GM21576 (cell line): ENCODE results near the gene FRZB.
A peak's percentile ranks its signal among the peaks of the same experiment; 100 is the strongest.
"Not testable (repeated sequence)": the region's sequence is repeated elsewhere in the genome, so short reads cannot be mapped to it uniquely, and the experiment has no call there.

Source experiments
- ATAC-seq: cut with Tn5 transposase; IDR thresholded peaks from one replicate; pipeline ENCODE4 v1.9.1; 2021; ENCODE audit warnings: mild to moderate bottlenecking, moderate library complexity; ENCODE audit not compliant: unreplicated experiment

The FRZB gene

DNA sequence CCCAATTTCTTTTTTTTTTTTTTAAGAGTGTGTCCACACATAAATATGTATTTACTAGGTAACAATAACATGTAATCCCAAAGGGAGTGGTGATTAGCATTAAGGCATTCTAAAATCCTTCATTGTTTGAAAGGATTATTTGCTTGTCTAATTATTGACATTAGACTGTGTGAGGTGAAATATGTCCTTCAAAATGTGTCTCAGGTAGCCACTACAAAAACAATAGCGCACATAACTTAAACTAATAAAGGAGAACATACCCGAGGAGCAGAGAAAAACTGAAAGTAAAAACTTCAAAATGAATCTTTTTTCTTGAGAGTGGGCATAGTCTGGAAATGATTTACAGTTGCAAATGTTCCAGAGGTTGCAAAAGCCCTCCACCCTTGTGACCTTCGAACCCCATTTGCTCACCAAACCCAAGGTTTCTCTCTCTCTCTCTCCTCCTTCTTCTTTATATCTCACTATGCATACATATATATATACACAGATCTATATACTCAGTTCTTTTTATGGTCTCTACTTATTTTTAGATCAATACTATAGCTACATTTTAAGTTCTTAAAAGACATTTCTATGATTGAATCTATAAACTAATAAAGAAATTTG, 24.4 kb upstream of the FRZB start:
- ATAC-seq = no peak

DNA sequence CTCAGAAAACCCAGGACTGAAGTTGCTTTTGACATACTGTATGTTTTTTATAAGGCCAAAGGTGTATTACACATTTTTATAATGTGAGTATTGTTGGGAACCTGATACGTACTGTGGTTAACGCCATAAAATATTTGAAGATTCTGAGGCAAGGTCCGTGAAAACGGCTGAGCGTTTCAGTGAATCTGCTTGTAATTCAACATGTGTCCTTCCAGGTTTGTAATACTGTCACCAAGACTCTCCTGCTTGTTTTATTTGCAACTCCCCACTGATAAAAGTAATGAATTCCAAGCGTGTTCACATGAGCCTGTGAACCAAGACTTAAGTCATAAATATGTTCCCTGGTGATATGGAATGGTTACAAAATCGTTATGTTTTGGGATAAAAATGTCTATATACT, 23.9 kb upstream of the FRZB start:
- no peak for ATAC-seq

DNA sequence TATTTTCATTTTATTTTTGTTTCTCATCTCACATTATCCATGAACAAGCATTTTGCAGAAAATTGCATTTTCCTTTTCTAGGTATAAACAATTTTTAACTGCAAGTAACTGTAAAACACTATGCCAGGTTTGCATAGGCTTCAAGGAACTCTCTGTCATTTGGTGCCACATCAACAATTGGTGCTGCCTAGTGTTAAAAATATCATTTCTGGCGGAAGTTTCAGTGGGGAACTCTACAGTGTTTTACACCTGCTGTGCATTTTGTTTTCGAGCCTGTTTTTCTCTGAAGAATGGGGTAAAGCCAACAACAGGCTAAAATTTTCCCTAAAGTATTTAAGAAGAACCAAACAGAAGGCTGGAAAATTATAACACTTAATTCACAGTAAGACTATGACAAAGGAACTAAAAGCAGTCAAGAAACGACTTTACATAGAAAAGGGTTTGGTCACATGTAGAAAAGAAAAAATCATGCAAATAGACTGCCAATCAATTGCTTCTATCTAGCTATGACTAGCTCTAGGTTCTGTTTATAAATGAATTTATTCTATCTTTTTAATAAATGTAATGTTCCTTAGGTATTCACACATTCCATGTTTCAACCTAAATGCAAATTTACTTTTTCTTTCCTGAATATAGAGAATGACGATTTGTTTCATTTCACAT, 21.4 kb upstream of the FRZB start:
- peak; percentile 71 for ATAC-seq

DNA sequence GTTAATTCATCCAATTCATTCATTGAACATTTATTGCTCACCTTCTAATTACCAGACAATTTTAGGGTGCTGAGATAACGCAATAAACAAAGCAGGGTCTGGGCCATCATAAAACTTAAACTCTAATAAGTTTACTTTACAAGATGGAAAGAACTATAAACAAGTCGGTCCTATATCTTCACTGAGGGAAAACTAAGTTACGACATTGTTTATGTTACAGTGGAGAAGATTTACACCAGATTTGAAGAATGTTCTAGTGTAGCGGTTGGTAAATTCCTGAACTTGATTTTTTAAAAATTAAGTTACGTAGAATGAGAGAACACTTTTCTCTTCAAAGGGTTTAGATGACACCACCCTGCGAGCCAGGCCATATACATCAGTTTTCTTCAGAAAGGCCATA, 20.7 kb upstream of the FRZB start:
- ATAC-seq = no peak

DNA sequence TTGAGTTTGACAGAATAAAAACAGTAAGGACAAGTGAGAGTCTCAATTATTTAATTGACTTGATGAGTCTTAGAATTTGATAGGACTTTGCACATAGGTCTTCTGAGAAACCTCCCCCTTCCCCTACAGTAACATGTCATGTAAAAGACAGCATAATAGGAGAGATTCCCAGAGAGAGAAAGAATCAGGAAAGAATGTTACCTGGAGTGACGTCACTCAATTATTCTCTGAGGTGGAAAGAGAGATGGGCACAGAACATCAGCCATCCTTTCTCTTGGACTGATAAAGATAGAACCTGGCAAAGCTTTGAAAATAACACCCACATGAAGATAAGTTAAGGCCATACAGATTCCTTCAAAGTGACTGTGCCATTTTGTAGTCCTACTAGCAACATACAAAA, 19.3 kb upstream of the FRZB start:
- ATAC-seq = no peak

DNA sequence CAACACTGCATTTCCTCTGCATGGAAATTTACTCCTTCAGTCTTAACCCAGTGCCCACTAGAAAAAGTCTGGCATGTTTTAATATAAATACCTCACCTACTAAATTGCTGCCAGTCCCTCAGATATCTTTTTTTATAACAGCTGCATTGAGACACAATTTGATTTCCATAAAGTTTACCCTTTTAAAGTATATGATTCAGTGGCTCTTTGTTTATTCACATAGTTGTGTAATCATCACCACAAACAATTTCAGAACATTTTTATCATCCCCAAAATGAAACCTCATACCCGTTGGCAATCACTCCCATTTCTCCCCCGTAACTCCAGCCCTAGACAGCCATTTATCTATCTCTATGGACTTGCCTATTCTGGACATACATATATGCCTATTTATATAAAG, 17.0 kb upstream of the FRZB start:
- no peak for ATAC-seq

DNA sequence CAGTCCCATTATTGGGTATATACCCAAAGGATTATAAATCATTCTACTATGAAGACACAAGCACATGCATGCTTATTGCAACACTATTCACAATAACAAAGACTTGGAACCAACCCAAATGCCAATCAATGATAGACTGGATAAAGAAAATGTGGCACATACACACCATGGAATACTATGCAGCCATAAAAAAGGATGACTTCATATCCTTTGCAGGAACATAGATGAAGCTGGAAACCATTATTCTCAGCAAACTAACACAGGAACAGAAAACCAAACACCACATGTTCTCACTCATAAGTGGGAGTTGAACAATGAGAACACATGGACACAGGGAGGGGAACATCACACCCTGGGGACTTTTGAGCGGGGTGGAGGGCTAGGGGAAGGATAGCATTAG, 13.7 kb upstream of the FRZB start:
- ATAC-seq = not testable (repeated sequence)

DNA sequence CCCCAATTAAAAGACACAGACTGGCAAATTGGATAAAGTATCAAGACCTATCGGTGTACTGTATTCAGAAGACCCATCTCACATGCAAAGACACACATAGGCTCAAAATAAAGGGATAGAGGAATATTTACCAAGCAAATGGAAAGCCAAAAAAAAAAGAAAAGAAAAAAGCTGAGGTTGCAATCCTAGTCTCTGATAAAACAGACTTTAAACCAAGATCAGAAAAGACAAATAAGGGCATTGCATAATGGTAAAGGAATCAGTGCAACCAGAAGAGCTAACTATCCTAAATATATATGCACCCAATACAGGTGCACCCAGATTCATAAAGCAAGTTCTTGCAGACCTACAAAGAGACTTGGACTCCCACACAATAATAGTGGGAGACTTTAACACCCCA, 10.2 kb upstream of the FRZB start:
- not testable (repeated sequence) for ATAC-seq

DNA sequence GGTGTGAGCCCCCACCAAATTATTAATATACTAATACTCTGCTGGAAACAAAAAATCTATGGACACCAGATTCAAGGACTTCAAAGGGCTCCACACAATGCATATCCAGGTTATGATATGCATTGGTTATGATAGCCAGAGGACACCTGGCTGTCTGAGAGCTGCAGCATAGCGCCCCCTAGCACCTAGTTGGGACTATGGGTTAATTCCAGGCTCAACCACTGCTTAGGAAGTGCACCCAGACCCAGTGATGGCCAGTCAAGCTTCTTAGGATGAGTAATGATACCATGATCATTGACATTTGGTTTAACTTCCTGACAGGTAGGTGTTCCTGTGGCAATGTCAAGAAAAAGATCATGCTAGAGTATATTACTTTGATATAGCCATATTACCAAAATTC, 3.8 kb upstream of the FRZB start:
- ATAC-seq = no peak

DNA sequence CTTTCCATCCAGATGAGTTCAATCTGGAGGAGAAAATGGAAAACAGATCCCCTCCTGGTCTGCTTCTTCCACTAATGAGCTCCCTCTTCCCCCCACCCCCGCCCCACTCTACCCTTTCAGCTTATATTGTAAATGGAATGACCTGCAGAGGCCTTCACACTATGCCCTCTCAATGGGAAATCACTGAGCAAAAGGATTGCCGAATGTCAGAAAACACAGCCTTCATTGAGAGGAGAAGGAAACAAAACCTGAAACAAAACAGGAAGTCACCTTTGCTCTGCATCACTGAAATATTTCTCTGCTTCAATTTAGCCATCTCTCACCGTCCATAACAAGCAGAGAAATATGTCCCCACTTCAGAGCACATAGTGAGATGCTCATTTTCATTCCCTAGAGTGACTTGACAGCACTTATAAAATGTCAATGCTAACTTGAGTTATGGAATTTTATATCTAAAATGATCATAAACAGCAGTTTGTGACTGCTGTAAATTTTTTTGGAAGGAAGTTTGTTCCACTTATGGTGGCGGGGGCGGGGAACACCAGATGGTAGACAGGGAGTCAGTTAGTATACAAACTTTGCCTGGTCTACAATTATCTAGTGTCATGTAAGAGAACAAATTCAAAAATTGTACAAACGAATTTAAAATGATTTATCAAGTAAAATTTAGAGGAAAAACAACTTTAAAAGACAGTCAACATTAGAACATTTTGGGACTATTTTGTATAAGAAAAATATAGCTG, 1.8 kb upstream of the FRZB start:
- ATAC-seq = no peak

DNA sequence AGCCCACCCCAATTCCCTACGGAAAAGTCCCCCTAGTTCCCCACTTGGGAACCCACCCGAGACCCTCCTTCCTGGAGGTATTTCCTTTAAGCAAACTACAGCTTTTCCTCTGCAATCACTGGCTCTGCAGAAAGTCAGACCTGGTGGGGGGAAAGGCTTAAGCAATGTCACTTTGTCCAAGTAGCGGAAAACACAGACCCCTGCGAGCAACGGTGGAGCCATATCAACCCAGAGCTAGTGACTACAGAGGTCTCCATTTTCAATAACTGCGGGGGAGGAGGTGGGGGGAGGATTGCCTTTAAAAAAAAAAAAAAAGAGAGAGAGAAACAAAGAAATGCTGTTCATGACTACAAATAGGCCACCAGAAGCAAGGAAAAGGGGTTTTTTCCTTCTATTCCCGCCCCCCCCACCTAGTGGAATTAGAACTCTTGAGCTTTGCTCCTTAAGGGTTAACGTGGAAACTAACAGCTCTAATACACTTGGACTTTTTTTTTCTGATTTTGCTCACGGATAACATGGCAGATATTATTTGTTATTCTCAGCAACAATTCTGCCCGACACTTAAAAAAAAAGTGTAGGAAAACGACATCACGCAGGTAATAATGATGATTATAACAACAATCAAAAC, 1.1 kb upstream of the FRZB start:
- no peak for ATAC-seq

DNA sequence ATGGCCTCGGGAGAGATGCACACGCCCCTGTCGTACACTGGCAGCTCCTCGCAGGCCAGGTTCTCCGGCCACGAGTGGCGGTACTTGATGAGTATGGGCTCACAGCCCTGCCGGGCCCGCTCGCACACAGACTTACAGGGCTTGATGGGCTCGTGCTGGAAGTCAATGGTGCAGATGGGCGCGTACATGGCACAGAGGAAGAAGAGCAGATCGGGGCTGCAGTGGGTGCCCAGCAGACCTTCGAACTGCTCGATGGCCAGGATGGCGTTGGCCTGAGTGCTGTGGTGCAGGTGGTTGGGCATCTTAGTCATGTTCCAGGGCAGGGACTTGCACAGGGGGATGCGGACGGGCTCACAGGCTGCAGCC, 359 bp downstream of the FRZB start:
- no peak for ATAC-seq

DNA sequence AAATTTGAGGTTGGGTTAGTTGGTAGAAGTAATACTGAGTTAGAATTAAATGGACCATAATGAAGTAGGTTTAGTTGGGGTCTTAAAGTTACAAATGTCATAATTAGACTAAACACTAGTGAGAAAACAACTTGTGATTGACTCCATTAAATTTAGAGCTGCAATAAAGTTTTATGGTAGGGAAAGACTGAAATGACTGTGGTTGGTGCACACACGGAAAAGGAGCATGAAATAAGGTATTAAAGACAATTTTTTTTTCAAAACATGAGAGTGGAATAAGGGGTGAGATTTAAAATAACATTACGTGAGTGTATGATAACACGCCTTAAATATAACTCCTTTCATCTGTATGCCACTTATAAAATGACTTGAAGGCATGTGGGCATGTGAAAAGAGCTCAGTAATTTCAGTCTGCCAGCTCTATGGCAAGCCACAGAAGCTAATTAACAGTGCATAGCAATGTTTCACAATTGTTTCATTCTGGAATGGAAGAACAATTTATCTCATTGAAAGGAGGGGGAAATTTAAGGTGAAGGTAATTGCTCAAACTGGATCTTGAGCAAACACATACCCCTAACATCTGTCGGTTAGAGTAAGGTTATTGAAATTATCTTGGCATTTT, 1.4 kb downstream of the FRZB start:
- no peak for ATAC-seq

DNA sequence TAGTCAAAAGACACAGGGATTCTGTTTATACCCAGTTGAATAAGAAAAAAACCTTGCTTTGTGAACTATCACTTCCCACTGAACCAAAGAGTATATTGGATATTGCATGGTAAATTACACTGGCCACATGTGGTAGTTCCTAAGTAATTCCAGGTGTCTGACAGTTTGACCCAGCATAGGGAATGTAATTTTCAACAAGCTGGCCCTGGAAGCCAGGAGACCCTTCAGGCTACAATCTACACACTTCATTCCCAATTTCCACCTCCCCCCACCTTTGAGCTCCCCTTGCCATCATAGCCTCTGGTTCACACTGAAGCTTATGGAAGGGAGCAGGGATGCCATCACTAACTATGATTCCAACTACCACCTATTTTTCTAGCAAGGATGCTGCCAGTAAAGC, 2.8 kb downstream of the FRZB start:
- ATAC-seq = no peak

DNA sequence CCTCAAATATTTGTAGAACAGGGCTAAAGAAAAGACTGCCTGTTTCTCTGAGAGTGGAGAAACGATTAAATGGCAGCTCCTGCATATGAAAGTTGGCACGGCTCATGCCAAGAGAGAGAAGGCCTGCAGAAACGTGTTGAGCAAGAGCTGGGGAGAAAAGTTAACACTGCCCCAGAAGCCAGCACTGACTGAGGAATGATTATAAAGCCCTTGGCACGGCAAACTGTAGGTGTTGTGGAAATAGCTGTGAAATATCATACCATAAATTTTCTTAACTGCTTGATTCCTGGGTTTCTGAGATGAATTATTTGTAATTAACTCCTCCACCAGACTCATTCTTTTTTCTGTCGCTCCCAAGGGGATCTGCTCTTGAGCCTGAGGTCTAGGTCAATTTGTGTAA, 4.3 kb downstream of the FRZB start:
- ATAC-seq = no peak

DNA sequence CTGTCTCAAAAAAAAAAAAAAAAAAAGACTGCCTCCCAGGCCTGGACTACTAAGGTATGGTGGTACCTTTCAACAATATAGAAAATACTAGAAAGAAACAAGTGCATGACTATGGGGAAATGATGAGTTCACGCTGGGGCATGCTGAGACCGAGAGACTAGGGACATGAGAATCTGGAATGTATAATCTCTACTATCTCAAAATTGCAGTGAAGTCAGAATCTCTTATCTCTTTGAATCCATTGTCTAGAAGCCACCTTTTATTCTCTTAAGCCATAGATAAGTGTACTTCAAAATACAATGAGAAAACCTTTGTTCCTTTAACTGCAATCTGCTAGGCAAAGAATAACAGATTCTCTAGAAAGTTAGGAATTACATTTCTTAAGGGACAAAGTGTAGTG, 5.6 kb downstream of the FRZB start:
- no peak for ATAC-seq

DNA sequence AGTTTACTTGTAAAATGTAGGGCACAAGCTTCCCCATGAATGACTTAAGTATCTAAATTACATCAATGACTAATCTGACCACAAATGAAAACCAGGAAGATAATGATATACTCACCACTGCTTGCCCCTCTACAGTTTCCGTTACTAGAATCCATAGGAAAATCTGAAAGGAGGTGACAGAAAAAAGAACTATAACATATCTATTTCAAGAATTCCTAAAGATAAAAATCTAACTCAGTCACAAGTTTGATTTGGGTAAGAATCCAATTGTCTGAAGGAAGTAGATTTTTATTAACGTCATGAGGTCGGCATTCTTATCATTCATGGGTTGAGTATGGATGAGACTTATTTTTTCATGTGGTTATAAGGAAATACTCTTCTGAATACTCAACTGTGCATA, 7.8 kb downstream of the FRZB start:
- ATAC-seq = no peak

DNA sequence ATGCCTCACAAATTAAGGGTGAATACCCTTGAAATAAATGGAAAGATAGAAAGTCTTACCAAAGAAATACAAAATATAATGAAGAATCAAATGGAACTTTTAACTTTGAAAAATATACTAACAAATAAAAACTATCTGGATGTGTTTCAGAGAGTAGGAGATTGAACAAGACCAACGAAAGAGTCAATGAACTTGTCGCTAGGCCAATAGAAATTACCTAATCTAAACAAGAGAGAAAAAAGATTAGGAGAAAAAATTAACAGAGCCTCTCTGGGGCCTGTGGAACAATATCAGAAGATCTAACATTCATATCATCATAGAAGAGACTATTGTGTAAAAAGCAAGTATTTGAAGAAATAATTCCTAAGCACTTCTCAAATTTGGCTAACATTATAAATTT, 11.1 kb downstream of the FRZB start:
- no peak for ATAC-seq

DNA sequence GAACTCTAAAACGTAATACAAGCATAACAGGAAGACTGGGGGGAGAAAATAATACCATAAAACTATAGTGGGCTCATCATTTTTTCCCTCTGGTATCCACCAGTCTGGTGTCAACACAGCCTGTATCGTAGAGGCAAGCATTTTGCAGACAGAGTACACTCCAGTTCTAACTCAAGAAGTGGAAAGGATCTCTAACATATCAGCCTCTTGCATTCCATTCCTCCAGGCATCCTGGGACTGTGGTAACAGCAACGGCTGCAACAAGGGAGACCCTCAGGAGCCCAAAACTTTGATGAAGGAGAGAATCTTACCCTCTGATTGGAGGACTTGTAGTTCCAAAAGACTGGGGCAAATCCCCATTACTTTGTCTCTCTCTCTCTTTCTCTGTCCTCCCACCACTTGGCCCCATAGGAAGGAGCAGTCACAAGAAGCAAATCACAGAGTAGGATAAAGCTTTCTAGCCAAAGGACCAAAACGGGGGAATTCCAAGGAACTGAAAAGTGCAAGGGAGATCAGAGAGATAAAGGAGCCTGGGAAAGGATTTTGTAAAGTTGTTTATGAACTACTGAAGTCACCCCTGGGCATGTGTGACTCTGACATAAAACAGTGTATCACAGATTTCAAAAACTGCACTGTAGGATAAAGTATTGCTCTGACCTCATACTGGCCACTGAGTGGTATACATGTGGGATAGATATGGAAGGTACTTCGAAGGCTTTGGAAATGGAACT, 11.9 kb downstream of the FRZB start:
- ATAC-seq = no peak

DNA sequence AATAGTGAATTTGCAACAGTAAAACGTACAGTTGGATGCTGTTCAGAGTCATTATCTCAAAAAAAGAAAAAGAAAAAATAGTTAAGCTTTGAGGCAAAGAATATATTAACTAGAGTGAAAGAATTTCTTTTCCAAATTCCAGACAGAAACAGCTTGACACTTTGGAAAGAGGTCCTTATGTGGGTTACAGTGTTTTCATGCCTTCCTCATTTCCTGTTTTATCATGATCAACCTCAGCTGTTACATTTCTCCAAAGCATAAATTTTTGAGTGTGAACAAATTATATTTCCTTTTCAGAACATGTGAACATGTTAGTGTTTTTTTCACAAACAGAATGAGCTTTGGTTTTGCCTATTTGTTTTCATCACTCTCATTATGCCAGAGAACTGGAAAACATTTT, 13.6 kb downstream of the FRZB start:
- ATAC-seq = no peak

DNA sequence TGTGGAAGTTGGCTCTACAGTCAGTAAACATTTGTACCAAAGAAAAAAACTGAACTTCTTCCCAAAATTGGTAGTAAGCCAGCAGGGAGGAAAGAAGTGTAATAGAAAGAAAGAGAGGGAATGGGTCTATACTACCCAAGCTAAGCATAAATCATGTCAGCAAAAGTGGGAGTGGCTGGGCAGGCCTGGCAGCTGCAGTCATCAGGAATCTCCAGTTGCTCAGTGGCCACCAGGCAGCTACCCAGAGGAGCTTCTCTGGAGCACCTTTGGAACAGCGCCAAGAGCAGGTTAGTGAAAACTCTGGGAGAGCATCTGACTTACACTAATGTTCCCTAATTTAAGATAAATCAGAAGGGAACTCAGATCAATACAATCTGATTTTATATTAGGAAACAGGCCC, 14.3 kb downstream of the FRZB start:
- ATAC-seq = no peak
